ENCODE measurements around the gene CCDC61.

Gene CCDC61

DNA sequence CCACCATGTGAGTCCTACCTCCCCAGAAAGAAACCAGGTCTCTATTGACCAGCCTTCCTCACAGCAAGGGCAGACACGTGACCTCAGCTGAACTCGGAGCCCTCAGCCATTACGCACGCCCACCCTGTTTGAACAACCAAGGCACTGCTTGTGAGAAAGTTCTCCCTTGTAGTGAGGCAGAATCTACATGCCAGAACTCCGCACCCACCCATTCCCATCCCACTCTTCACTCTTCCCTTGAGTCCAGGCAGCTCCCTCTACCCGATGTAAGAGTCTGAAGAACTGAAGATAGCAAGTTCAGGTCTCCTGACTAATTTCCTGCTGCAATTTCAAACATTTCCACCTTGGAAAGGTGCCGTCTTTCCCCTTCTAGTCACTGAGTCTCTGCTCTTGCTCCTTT, 28.0 kb upstream of the CCDC61 start:
- TF ChIP-seq, protein P1, sequence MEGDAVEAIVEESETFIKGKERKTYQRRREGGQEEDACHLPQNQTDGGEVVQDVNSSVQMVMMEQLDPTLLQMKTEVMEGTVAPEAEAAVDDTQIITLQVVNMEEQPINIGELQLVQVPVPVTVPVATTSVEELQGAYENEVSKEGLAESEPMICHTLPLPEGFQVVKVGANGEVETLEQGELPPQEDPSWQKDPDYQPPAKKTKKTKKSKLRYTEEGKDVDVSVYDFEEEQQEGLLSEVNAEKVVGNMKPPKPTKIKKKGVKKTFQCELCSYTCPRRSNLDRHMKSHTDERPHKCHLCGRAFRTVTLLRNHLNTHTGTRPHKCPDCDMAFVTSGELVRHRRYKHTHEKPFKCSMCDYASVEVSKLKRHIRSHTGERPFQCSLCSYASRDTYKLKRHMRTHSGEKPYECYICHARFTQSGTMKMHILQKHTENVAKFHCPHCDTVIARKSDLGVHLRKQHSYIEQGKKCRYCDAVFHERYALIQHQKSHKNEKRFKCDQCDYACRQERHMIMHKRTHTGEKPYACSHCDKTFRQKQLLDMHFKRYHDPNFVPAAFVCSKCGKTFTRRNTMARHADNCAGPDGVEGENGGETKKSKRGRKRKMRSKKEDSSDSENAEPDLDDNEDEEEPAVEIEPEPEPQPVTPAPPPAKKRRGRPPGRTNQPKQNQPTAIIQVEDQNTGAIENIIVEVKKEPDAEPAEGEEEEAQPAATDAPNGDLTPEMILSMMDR (conservative IDR thresholded peaks at IDR 0.05; ENCODE audit: low read depth, low read length): no peak
- Histone ChIP-seq H3K4me1 (ENCODE audit: low read depth, poor library complexity, severe bottlenecking) (no peaks in the 10 kb centered on the region), H3K27ac (no peak overlapping the region), H4K20me1 (ENCODE audit: insufficient read depth) (no peaks in the 10 kb centered on the region), H3K4me2 (no peak overlapping the region), H3K36me3 (ENCODE audit: insufficient read depth) (no peaks in the 10 kb centered on the region), H3K27me3 (ENCODE audit: insufficient read depth, low read depth) (peaks cover 98% of the 10 kb centered on the region), H3K79me2 (ENCODE audit: insufficient read depth, low read depth) (no peaks in the 10 kb centered on the region), H3K4me3 (IDR thresholded peaks at IDR 0.05; ENCODE audit: insufficient read depth, low read depth, low read length) (no peak overlapping the region), H3K9ac (no peak overlapping the region), H2AFZ (ENCODE audit: low read depth) (no peak overlapping the region)

DNA sequence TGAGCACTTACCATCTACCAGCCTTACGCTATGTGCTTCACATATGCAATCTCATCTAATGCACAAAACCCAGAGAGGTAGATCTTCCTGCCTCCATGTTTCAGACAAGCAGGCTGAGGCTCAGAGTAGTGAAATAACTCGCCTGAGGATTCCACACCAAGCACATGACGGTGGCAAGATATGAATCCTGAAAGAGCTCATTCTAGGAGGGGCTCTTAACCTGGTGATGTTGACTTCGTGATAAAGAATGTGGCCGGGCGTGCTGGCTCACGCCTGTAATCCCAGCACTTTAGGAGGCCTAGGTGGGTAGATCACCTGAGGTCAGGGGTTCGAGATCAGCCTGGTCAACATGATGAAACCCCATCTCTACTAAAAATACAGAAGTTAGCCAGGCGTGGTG, 26.6 kb upstream of the CCDC61 start:
- Histone ChIP-seq H3K9ac (no peak overlapping the region), H3K4me2 (no peak overlapping the region), H3K79me2 (ENCODE audit: insufficient read depth, low read depth) (no peaks in the 10 kb centered on the region), H2AFZ (ENCODE audit: low read depth) (no peak overlapping the region), H3K36me3 (ENCODE audit: insufficient read depth) (no peaks in the 10 kb centered on the region), H3K27me3 (ENCODE audit: insufficient read depth, low read depth) (peaks cover 92% of the 10 kb centered on the region), H3K4me3 (IDR thresholded peaks at IDR 0.05; ENCODE audit: insufficient read depth, low read depth, low read length) (no peak overlapping the region), H4K20me1 (ENCODE audit: insufficient read depth) (no peaks in the 10 kb centered on the region), H3K4me1 (ENCODE audit: low read depth, poor library complexity, severe bottlenecking) (no peaks in the 10 kb centered on the region), H3K27ac (no peak overlapping the region)
- TF ChIP-seq, protein P1 (conservative IDR thresholded peaks at IDR 0.05; ENCODE audit: low read depth, low read length): no peak

DNA sequence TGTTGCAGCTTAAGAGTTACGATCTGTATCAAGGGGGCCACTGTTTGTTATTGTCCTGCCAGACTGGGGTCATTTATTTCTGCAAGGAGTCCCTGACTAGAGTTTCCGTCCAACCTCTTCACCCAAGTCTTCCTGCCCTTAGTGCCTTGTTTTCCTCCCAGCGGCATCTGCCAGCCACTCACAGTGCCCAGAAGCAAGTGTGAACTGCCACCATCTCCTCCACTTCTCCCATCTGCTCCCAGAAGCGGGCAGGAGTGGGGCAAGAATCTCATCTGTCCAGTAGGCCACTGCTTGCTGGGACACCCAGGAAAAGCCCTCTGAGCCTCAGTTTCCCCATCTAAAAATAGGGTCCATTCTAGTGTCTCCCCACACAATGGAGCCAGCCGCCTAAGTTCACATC, 25.6 kb upstream of the CCDC61 start:
- Histone ChIP-seq H3K27ac (no peak overlapping the region), H3K36me3 (ENCODE audit: insufficient read depth) (no peaks in the 10 kb centered on the region), H4K20me1 (ENCODE audit: insufficient read depth) (no peaks in the 10 kb centered on the region), H3K9ac (no peak overlapping the region), H3K4me1 (ENCODE audit: low read depth, poor library complexity, severe bottlenecking) (no peaks in the 10 kb centered on the region), H3K79me2 (ENCODE audit: insufficient read depth, low read depth) (no peaks in the 10 kb centered on the region), H3K4me3 (IDR thresholded peaks at IDR 0.05; ENCODE audit: insufficient read depth, low read depth, low read length) (no peak overlapping the region), H3K4me2 (no peak overlapping the region), H3K27me3 (ENCODE audit: insufficient read depth, low read depth) (peaks cover 89% of the 10 kb centered on the region), H2AFZ (ENCODE audit: low read depth) (no peak overlapping the region)
- TF ChIP-seq, protein P1 (conservative IDR thresholded peaks at IDR 0.05; ENCODE audit: low read depth, low read length): no peak

DNA sequence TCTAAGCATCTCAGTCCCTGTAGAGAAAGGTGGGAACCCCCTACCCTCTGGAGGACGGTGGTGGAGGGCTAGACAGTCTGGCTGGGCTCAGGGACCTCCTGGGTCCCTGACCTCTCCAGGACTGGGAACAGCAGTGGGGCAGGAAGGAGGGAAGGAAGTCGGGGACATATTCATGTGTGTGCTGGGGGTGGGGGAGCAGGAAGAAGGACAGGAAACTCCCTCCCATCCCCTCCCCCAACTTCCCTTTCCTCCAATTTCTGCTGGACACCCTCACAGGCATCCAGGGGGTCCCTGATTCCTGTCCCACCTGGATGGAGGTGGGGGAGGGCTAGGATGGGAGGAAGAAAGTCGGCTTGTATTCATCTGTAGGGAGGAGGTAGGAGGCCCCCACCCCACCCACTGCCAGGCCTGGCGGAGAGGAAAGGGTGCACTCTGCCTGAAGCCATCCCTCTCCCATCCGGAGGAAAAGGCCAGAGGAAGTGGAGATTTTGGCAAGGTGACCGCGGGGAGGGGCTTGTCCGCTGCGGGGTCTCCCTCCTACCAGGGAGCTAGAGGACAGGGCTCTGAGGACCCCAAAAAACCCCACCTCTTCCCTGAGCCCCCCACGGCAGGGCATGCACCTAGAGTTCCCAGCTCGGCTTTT, 23.9 kb upstream of the CCDC61 start:
- no peak overlapping the region for H3K9ac ChIP-seq
- peaks cover 78% of the 10 kb centered on the region for H3K27me3 ChIP-seq (ENCODE audit: insufficient read depth, low read depth)
- H4K20me1 ChIP-seq (ENCODE audit: insufficient read depth): no peaks in the 10 kb centered on the region
- H3K4me1 ChIP-seq (ENCODE audit: low read depth, poor library complexity, severe bottlenecking): no peaks in the 10 kb centered on the region
- no peak overlapping the region for H2AFZ ChIP-seq (ENCODE audit: low read depth)
- no peak overlapping the region for H3K27ac ChIP-seq
- no peaks in the 10 kb centered on the region for H3K79me2 ChIP-seq (ENCODE audit: insufficient read depth, low read depth)
- H3K4me3 ChIP-seq (IDR thresholded peaks at IDR 0.05; ENCODE audit: insufficient read depth, low read depth, low read length): no peak overlapping the region
- TF ChIP-seq, protein P1 (conservative IDR thresholded peaks at IDR 0.05; ENCODE audit: low read depth, low read length): no peak
- H3K4me2 ChIP-seq: no peak overlapping the region
- H3K36me3 ChIP-seq (ENCODE audit: insufficient read depth): no peaks in the 10 kb centered on the region
